ENCODE measurements around the gene GIGYF2.

Gene GIGYF2

GRCh38 chr2:232882505-232883115, 185.5 kb downstream of the GIGYF2 start:
- no peak for DNase-seq (ENCODE audit: low read depth, low spot score)
- no peak overlapping the region for H3K4me3 ChIP-seq (ENCODE audit: low read length)
- H3K27me3 ChIP-seq (ENCODE audit: control insufficient read depth, insufficient read depth, low read length), result peaks cover 2% of the 10 kb centered on the region; the same call in 1 of the 2 replicates
- no peaks in the 10 kb centered on the region for H3K36me3 ChIP-seq (ENCODE audit: control insufficient read depth, insufficient read depth, low read length)
- no peak overlapping the region for H3K27ac ChIP-seq (ENCODE audit: low read length)
- WGBS (ENCODE audit: insufficient coverage, insufficient read length), result no CpG with 5 or more reads among the region's 20 CpGs
- no peaks in the 10 kb centered on the region for H3K9me3 ChIP-seq (ENCODE audit: control insufficient read depth, insufficient read depth, low read length)
- H3K4me1 ChIP-seq (ENCODE audit: control insufficient read depth, insufficient read depth, low read length), result no peaks in the 10 kb centered on the region

GRCh38 chr2:232883116-232883721, 186.1 kb downstream of the GIGYF2 start:
- Histone ChIP-seq H3K27me3 (ENCODE audit: control insufficient read depth, insufficient read depth, low read length) (no peaks in the 10 kb centered on the region), H3K9me3 (ENCODE audit: control insufficient read depth, insufficient read depth, low read length) (no peaks in the 10 kb centered on the region), H3K4me3 (ENCODE audit: low read length) (no peak overlapping the region), H3K4me1 (ENCODE audit: control insufficient read depth, insufficient read depth, low read length) (no peaks in the 10 kb centered on the region), H3K36me3 (ENCODE audit: control insufficient read depth, insufficient read depth, low read length) (no peaks in the 10 kb centered on the region), H3K27ac (ENCODE audit: low read length) (no peak overlapping the region)
- no peak for DNase-seq (ENCODE audit: low read depth, low spot score)
- no CpG with 5 or more reads among the region's 29 CpGs for WGBS (ENCODE audit: insufficient coverage, insufficient read length)

- H3K36me3 ChIP-seq (ENCODE audit: control insufficient read depth, insufficient read depth, low read length), result no peaks in the 10 kb centered on the region
- H3K4me1 ChIP-seq (ENCODE audit: control insufficient read depth, insufficient read depth, low read length), result no peaks in the 10 kb centered on the region
- H3K9me3 ChIP-seq (ENCODE audit: control insufficient read depth, insufficient read depth, low read length), result no peaks in the 10 kb centered on the region
- no CpG with 5 or more reads among the region's 11 CpGs for WGBS (ENCODE audit: insufficient coverage, insufficient read length)
- H3K27me3 ChIP-seq (ENCODE audit: control insufficient read depth, insufficient read depth, low read length), result no peaks in the 10 kb centered on the region
- H3K27ac ChIP-seq (ENCODE audit: low read length), result no peak overlapping the region
- no peak overlapping the region for H3K4me3 ChIP-seq (ENCODE audit: low read length)
- no peak for DNase-seq (ENCODE audit: low read depth, low spot score)
Observed at GRCh38 chr2:232884001-232884421, 186.9 kb downstream of the GIGYF2 start.

GRCh38 chr2:232884549-232885263, 187.6 kb downstream of the GIGYF2 start:
- DNase-seq (ENCODE audit: low read depth, low spot score), result no peak
- Histone ChIP-seq H3K4me1 (ENCODE audit: control insufficient read depth, insufficient read depth, low read length) (no peaks in the 10 kb centered on the region), H3K27ac (ENCODE audit: low read length) (no peak overlapping the region), H3K27me3 (ENCODE audit: control insufficient read depth, insufficient read depth, low read length) (no peaks in the 10 kb centered on the region), H3K4me3 (ENCODE audit: low read length) (no peak overlapping the region), H3K36me3 (ENCODE audit: control insufficient read depth, insufficient read depth, low read length) (no peaks in the 10 kb centered on the region), H3K9me3 (ENCODE audit: control insufficient read depth, insufficient read depth, low read length) (no peaks in the 10 kb centered on the region)
- no CpG with 5 or more reads among the region's 27 CpGs for WGBS (ENCODE audit: insufficient coverage, insufficient read length)

GRCh38 chr2:232885264-232885961, 188.3 kb downstream of the GIGYF2 start:
- Histone ChIP-seq H3K27ac (ENCODE audit: low read length) (no peak overlapping the region), H3K36me3 (ENCODE audit: control insufficient read depth, insufficient read depth, low read length) (no peaks in the 10 kb centered on the region), H3K4me1 (ENCODE audit: control insufficient read depth, insufficient read depth, low read length) (no peaks in the 10 kb centered on the region), H3K9me3 (ENCODE audit: control insufficient read depth, insufficient read depth, low read length) (no peaks in the 10 kb centered on the region), H3K4me3 (ENCODE audit: low read length) (no peak overlapping the region), H3K27me3 (ENCODE audit: control insufficient read depth, insufficient read depth, low read length) (no peaks in the 10 kb centered on the region)
- no CpG with 5 or more reads among the region's 25 CpGs for WGBS (ENCODE audit: insufficient coverage, insufficient read length)
- DNase-seq (ENCODE audit: low read depth, low spot score), result no peak

- no peaks in the 10 kb centered on the region for H3K36me3 ChIP-seq (ENCODE audit: control insufficient read depth, insufficient read depth, low read length)
- no peak overlapping the region for H3K27ac ChIP-seq (ENCODE audit: low read length)
- 0 out of 2 replicates have a peak, but pooled peaks cover 2% of the 10 kb centered on the region for H3K4me1 ChIP-seq (ENCODE audit: control insufficient read depth, insufficient read depth, low read length)
- no peak overlapping the region for H3K4me3 ChIP-seq (ENCODE audit: low read length)
- H3K9me3 ChIP-seq (ENCODE audit: control insufficient read depth, insufficient read depth, low read length), result no peaks in the 10 kb centered on the region
- no peaks in the 10 kb centered on the region for H3K27me3 ChIP-seq (ENCODE audit: control insufficient read depth, insufficient read depth, low read length)
- no CpG with 5 or more reads among the region's 11 CpGs for WGBS (ENCODE audit: insufficient coverage, insufficient read length)
- no peak for DNase-seq (ENCODE audit: low read depth, low spot score)
Observed at GRCh38 chr2:232886176-232886575, 189.0 kb downstream of the GIGYF2 start.

- no CpG with 5 or more reads among the region's 7 CpGs for WGBS (ENCODE audit: insufficient coverage, insufficient read length)
- Histone ChIP-seq H3K27ac (ENCODE audit: low read length) (no peak overlapping the region), H3K4me3 (ENCODE audit: low read length) (no peak overlapping the region), H3K27me3 (ENCODE audit: control insufficient read depth, insufficient read depth, low read length) (no peaks in the 10 kb centered on the region), H3K36me3 (ENCODE audit: control insufficient read depth, insufficient read depth, low read length) (no peaks in the 10 kb centered on the region), H3K4me1 (ENCODE audit: control insufficient read depth, insufficient read depth, low read length) (0 out of 2 replicates have a peak, but pooled peaks cover 2% of the 10 kb centered on the region), H3K9me3 (ENCODE audit: control insufficient read depth, insufficient read depth, low read length) (no peaks in the 10 kb centered on the region)
- no peak for DNase-seq (ENCODE audit: low read depth, low spot score)
Observed at GRCh38 chr2:232886632-232887031, 189.5 kb downstream of the GIGYF2 start.

GRCh38 chr2:232887171-232887850, 190.2 kb downstream of the GIGYF2 start:
- no peak overlapping the region for H3K4me3 ChIP-seq (ENCODE audit: low read length)
- WGBS (ENCODE audit: insufficient coverage, insufficient read length), result no CpG with 5 or more reads among the region's 15 CpGs
- DNase-seq (ENCODE audit: low read depth, low spot score), result no peak
- no peak overlapping the region for H3K27ac ChIP-seq (ENCODE audit: low read length)
- H3K9me3 ChIP-seq (ENCODE audit: control insufficient read depth, insufficient read depth, low read length), result no peaks in the 10 kb centered on the region
- no peaks in the 10 kb centered on the region for H3K27me3 ChIP-seq (ENCODE audit: control insufficient read depth, insufficient read depth, low read length)
- H3K36me3 ChIP-seq (ENCODE audit: control insufficient read depth, insufficient read depth, low read length), result no peaks in the 10 kb centered on the region
- 0 out of 2 replicates have a peak, but pooled peaks cover 2% of the 10 kb centered on the region for H3K4me1 ChIP-seq (ENCODE audit: control insufficient read depth, insufficient read depth, low read length)

GRCh38 chr2:232888099-232888836, 191.1 kb downstream of the GIGYF2 start:
- no peaks in the 10 kb centered on the region for H3K9me3 ChIP-seq (ENCODE audit: control insufficient read depth, insufficient read depth, low read length)
- no peak overlapping the region for H3K4me3 ChIP-seq (ENCODE audit: low read length)
- H3K4me1 ChIP-seq (ENCODE audit: control insufficient read depth, insufficient read depth, low read length), result 0 out of 2 replicates have a peak, but pooled peaks cover 2% of the 10 kb centered on the region
- H3K27ac ChIP-seq (ENCODE audit: low read length), result no peak overlapping the region
- no peak for DNase-seq (ENCODE audit: low read depth, low spot score)
- WGBS (ENCODE audit: insufficient coverage, insufficient read length), result no CpG with 5 or more reads among the region's 21 CpGs
- no peaks in the 10 kb centered on the region for H3K36me3 ChIP-seq (ENCODE audit: control insufficient read depth, insufficient read depth, low read length)
- H3K27me3 ChIP-seq (ENCODE audit: control insufficient read depth, insufficient read depth, low read length), result no peaks in the 10 kb centered on the region

Data from iPS DF 6.9 (cell line).